Neural cell (in vitro differentiated cells): ENCODE data around the gene ZNF764.
"Not testable (repeated sequence)": the region's sequence is repeated elsewhere in the genome, so short reads cannot be mapped to it uniquely, and the experiment has no call there.

Experiments
- CTCF ChIP-seq: fragments of 450-650 bp; IDR thresholded peaks from 2 replicates; pipeline ENCODE4 v1.5.1; 2014; ENCODE audit warnings: antibody characterized with exemption, mild to moderate bottlenecking, moderate library complexity; ENCODE audit not compliant: poor library complexity, severe bottlenecking
- EZH2 ChIP-seq: fragments of 200-600, 300-800 bp; shearing (Covaris generic), sonication (generic); IDR thresholded peaks from 2 replicates; pipeline ENCODE4 v1.6.1; 2014; ENCODE audit warnings: antibody characterized with exemption, low read length, borderline replicate concordance, mild to moderate bottlenecking; ENCODE audit not compliant: insufficient read depth, poor library complexity, severe bottlenecking

GRCh38 chr16:30540916-30541464 is 17.2 kb downstream of the ZNF764 start:
- TF ChIP-seq CTCF, EZH2: not testable (repeated sequence)
